AG09309 (cell line): ENCODE results near the gene ZDHHC13.

Source experiments
- DNase-seq: peaks from one replicate; pipeline ENCODE4 v3.0.0-alpha.2; 2010; ENCODE audit warnings: low read depth
- H3K4me3 ChIP-seq: 2 replicates; pipeline ENCODE4 v1.5.1; 2011; ENCODE audit warnings: mild to moderate bottlenecking, low read depth, low read length, moderate library complexity; ENCODE audit not compliant: control insufficient read depth
- TF ChIP-seq, protein P1 (sequence below): IDR thresholded peaks from 2 replicates; pipeline ENCODE4 v1.5.1; 2011; ENCODE audit warnings: mild to moderate bottlenecking, low read depth, low read length, inconsistent platforms; ENCODE audit not compliant: insufficient read depth, control insufficient read depth; ENCODE audit errors: missing control alignments

Gene ZDHHC13

DNA sequence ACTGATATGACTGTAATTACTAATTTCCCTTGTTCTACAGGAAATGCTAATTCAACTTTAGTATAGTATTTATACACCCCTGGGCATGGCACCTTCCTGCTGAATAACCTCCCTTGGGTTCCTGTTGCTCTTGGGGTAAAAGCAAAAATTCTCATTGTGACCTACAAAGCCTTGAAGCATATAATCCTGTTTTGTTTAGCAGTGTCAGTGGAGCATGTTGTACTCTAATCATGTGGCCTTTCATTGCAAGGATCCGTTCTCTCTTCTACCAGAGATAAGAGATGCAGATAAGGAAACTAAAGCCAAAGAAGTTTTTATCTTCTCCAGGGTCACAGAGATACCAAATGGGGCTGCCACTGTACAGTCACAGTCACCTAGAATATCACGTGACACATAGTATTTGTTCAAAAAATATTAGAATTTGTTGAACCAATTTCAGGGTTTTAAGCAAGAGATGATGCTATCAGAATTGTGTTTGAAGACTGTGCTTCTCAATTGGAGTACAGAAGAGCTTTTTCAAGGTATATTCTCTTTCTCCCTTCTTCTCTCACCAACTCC is 59.7 kb downstream of the ZDHHC13 start:
- no peak overlapping the region for H3K4me3 ChIP-seq
- TF ChIP-seq, protein P1, sequence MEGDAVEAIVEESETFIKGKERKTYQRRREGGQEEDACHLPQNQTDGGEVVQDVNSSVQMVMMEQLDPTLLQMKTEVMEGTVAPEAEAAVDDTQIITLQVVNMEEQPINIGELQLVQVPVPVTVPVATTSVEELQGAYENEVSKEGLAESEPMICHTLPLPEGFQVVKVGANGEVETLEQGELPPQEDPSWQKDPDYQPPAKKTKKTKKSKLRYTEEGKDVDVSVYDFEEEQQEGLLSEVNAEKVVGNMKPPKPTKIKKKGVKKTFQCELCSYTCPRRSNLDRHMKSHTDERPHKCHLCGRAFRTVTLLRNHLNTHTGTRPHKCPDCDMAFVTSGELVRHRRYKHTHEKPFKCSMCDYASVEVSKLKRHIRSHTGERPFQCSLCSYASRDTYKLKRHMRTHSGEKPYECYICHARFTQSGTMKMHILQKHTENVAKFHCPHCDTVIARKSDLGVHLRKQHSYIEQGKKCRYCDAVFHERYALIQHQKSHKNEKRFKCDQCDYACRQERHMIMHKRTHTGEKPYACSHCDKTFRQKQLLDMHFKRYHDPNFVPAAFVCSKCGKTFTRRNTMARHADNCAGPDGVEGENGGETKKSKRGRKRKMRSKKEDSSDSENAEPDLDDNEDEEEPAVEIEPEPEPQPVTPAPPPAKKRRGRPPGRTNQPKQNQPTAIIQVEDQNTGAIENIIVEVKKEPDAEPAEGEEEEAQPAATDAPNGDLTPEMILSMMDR, result no peak
- no peak for DNase-seq

- no peak for DNase-seq
- TF ChIP-seq, protein P1, result no peak
- no peak overlapping the region for H3K4me3 ChIP-seq
Measured at GRCh38 chr11:19181531-19182261, 64.7 kb downstream of the ZDHHC13 start.

DNA sequence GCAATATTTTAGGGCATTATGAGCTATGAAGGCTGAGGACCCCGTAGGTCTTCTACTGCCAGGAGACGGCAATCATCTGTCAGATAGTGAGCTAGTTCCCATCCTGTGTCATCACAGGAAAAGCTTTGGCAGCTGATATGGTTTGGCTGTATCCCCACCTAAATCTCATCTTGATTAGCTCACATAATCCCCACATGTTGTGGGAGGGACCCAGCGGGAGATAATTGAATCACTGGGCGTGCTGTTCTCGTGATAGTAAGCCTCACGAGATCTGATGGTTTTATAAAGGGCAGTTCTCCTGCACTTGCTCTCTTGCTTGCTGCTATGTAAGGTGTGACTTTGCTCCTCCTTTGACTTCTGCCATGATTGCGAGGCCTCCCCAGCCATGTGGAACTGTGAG is 66.7 kb downstream of the ZDHHC13 start:
- TF ChIP-seq, protein P1, result no peak
- H3K4me3 ChIP-seq, result no peak overlapping the region
- DNase-seq, result no peak

GRCh38 chr11:19185036-19185435 is 68.1 kb downstream of the ZDHHC13 start:
- H3K4me3 ChIP-seq, result no peak overlapping the region
- TF ChIP-seq, protein P1, result no peak
- no peak for DNase-seq

DNA sequence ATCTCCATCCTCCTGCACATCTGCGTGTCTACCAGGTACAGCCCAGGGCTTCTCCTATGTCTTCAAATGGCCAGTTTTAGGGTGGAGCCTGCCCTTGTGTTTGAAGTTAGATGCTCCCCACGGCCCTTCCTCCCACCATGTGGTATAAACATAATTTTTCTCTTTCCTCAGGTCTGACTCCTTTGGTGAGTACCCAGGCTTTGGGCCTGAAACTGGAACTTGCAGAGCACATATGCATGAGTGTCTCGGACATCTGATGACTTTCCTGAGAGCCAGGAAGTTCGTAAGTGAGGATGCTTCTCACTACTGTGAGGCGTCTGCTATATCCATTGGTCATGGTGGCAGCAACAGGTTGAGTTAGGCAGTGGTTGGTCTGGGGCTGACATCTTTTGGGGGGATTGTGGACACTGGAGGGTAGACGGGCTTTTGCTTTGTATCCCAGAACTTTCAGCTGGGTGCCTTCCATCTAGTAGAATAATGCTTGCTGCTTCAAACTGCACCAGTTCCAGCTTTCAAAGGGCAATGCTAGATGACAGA is 68.6 kb downstream of the ZDHHC13 start:
- TF ChIP-seq, protein P1, result no peak
- H3K4me3 ChIP-seq, result no peak overlapping the region
- no peak for DNase-seq

GRCh38 chr11:19187114-19187832 is 70.3 kb downstream of the ZDHHC13 start:
- peak; percentile 3 for DNase-seq
- TF ChIP-seq, protein P1, result no peak
- no peak overlapping the region for H3K4me3 ChIP-seq
